GM23338 (cell line): ENCODE measurements around the gene CEBPG. TPM values are rescaled to one million over a fixed set of nuclear protein-coding genes. Genes with fewer than 3 reads are reported as not detected.

ENCODE experiments used
- ATAC-seq: fragments of 200-7000 bp; cut with Tn5 transposase; 3 replicates; pipeline ENCODE4 v1.9.1; 2020
- DNase-seq: peaks from one replicate; pipeline ENCODE4 v3.0.0-alpha.2; 2015; ENCODE audit warnings: low spot score
- H2AFZ ChIP-seq: fragments of 200-600 bp; sonication (generic); 2 replicates; pipeline ENCODE4 v1.8.0; 2016; ENCODE audit warnings: antibody characterized with exemption, mild to moderate bottlenecking, moderate library complexity
- H3F3A ChIP-seq: fragments of 200-600 bp; sonication (generic); replicated peaks from 2 replicates; pipeline ENCODE4 v1.8.0; 2017; ENCODE audit warnings: antibody characterized with exemption, mixed run types, low read depth
- H3K27ac ChIP-seq: fragments of 200-600 bp; sonication (generic); 2 replicates; pipeline ENCODE4 v1.6.1; 2016; ENCODE audit warnings: low read depth
- H3K27me3 ChIP-seq: fragments of 200-600 bp; sonication (generic); 2 replicates; pipeline ENCODE4 v1.8.0; 2016; ENCODE audit warnings: mild to moderate bottlenecking, mixed run types, moderate library complexity; ENCODE audit not compliant: insufficient read depth
- H3K36me3 ChIP-seq: fragments of 200-600 bp; sonication (generic); 2 replicates; pipeline ENCODE4 v1.8.0; 2016; ENCODE audit warnings: mild to moderate bottlenecking; ENCODE audit not compliant: insufficient read depth
- H3K4me1 ChIP-seq: fragments of 200-600 bp; sonication (generic); 2 replicates; pipeline ENCODE4 v1.8.0; 2016; ENCODE audit warnings: mild to moderate bottlenecking, moderate library complexity; ENCODE audit not compliant: insufficient read depth
- H3K4me2 ChIP-seq: fragments of 200-600 bp; sonication (generic); 2 replicates; pipeline ENCODE4 v1.7.1; 2017; ENCODE audit warnings: mixed run types
- H3K4me3 ChIP-seq: fragments of 200-600 bp; sonication (generic); 2 replicates; pipeline ENCODE4 v1.6.1; 2016; ENCODE audit warnings: mixed run types
- H3K79me2 ChIP-seq: fragments of 200-600 bp; sonication (generic); replicated peaks from 2 replicates; pipeline ENCODE4 v1.8.0; 2017; ENCODE audit warnings: mild to moderate bottlenecking; ENCODE audit not compliant: insufficient read depth
- H3K9me2 ChIP-seq: fragments of 200-600 bp; sonication (generic); 2 replicates; pipeline ENCODE4 v1.8.0; 2017; ENCODE audit not compliant: insufficient read depth
- H4K20me1 ChIP-seq: fragments of 200-600 bp; sonication (generic); replicated peaks from 2 replicates; pipeline ENCODE4 v1.8.0; 2017; ENCODE audit warnings: mild to moderate bottlenecking; ENCODE audit not compliant: insufficient read depth
- H3K27ac Mint-ChIP-seq: 2 replicates; pipeline ENCODE4 v1.8.0; 2020; ENCODE audit warnings: inconsistent platforms, mild to moderate bottlenecking, moderate library complexity, mixed read lengths
- H3K27me3 Mint-ChIP-seq: 3 replicates; pipeline ENCODE4 v1.8.0; 2022; ENCODE audit warnings: low read depth, mild to moderate bottlenecking, moderate library complexity, mixed read lengths, inconsistent platforms; ENCODE audit not compliant: insufficient read depth, poor library complexity
- H3K36me3 Mint-ChIP-seq: 3 replicates; pipeline ENCODE4 v1.8.0; 2021; ENCODE audit warnings: low read depth, mild to moderate bottlenecking, inconsistent platforms, moderate library complexity, mixed read lengths
- H3K4me1 Mint-ChIP-seq: 3 replicates; pipeline ENCODE4 v1.8.0; 2020; ENCODE audit warnings: mild to moderate bottlenecking, inconsistent platforms, mixed read lengths
- H3K4me3 Mint-ChIP-seq: 3 replicates; pipeline ENCODE4 v1.8.0; 2021; ENCODE audit warnings: moderate library complexity, mild to moderate bottlenecking, inconsistent platforms, mixed read lengths
- H3K9me3 Mint-ChIP-seq: 3 replicates; pipeline ENCODE4 v1.8.0; 2020; ENCODE audit warnings: moderate library complexity, mild to moderate bottlenecking, inconsistent platforms, mixed read lengths
- CREB1 ChIP-seq: fragments of 250-450 bp; sonication (Bioruptor Pico); IDR thresholded peaks from 2 replicates; pipeline ENCODE4 v1.5.0; 2020; ENCODE audit warnings: low read depth, mild to moderate bottlenecking, moderate library complexity
- CTCF ChIP-seq, 2 experiments: fragments of 200-600 bp in 1 of 2; sonication (generic) in 1 of 2; conservative IDR thresholded peaks; 2 replicates each; pipeline versions ENCODE4 v1.5.1 to v1.6.1; 2016 to 2017; ENCODE audit warnings: antibody characterized with exemption in 2 of 2, low read depth in 2 of 2, mild to moderate bottlenecking in 2 of 2, moderate library complexity in 1 of 2
- EZH2phosphoT487 ChIP-seq: fragments of 200-600 bp; sonication (generic); IDR thresholded peaks from one replicate; pipeline ENCODE4 v1.8.1; 2018; ENCODE audit warnings: antibody characterized with exemption; ENCODE audit not compliant: unreplicated experiment
- STAT1 ChIP-seq: IDR thresholded peaks from one replicate; pipeline ENCODE4 v1.6.1; 2016; ENCODE audit warnings: antibody characterized with exemption; ENCODE audit not compliant: unreplicated experiment
- ZNF114 ChIP-seq: fragments of 250-450 bp; sonication (Bioruptor Pico); IDR thresholded peaks from 2 replicates; pipeline ENCODE4 v1.5.0; 2020; ENCODE audit warnings: mild to moderate bottlenecking, moderate library complexity
- ZNF331 ChIP-seq: fragments of 250-450 bp; sonication (Bioruptor Pico); IDR thresholded peaks from 2 replicates; pipeline ENCODE4 v1.5.0; 2020; ENCODE audit warnings: low read depth, mild to moderate bottlenecking, moderate library complexity
- ZNF462 ChIP-seq: fragments of 250-450 bp; sonication (Bioruptor Pico); IDR thresholded peaks from 2 replicates; pipeline ENCODE4 v1.5.0; 2020; ENCODE audit warnings: mild to moderate bottlenecking, moderate library complexity
- polyA plus RNA-seq: library from polyadenylated mRNA; unstranded; fragments of >200 nt; fragmentation: Nextera tagmentation; extraction: Ambion mirVana; gene quantifications from 2 replicates; pipeline ENCODE4 v1.2.1, GENCODE V29; 2016
- total RNA-seq: library from RNA; depleted of rRNA; stranded (reverse); fragments of >200 nt; shearing (Covaris generic); gene quantifications from 2 replicates; pipeline ENCODE4 v1.2.3, GENCODE V29; 2014
- TF ChIP-seq, protein P1 (sequence below): IDR thresholded peaks from one replicate; pipeline ENCODE4 v1.6.1; 2018; ENCODE audit warnings: antibody characterized with exemption; ENCODE audit not compliant: unreplicated experiment

Gene CEBPG
- total and polyA plus RNA-seq, 2 experiments from 2014 or later: 25.9 to 50.2 TPM

- TF ChIP-seq ZNF462 (no peak), EZH2phosphoT487 (no peak), STAT1 (no peak)
Observed at GRCh38 chr19:33340991-33341390, 32.5 kb upstream of the CEBPG start (continued).

DNA sequence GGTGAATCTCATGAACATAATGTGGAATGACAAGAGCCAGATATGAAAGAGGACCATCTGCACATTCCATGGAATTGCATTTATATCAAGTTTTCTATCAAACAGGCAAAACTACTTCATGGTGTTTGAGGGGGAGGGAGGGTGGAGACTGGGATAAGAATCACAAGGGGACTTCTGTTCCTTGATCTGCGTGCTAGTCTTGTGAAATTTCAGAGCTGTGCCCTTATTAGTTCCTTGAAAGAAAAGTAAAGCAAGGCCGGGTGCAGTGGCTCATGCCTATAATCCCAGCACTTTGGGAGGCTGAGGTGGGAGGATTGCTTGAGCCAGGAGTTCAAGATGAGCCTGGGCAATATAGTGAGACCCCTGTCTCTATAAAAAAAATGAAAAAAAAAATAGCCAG, 30.2 kb upstream of the CEBPG start:
- Mint-ChIP-seq H3K36me3 (no peaks in the 10 kb centered on the region), H3K4me1 (peaks cover 5% of the 10 kb centered on the region), H3K9me3 (no peaks in the 10 kb centered on the region), H3K27me3 (peaks cover 3% of the 10 kb centered on the region), H3K4me3 (no peak overlapping the region), H3K27ac (no peak overlapping the region)
- TF ChIP-seq ZNF114: no peak
- no peak for TF ChIP-seq CTCF (conservative IDR thresholded peaks at IDR 0.05; ENCODE audit: low read depth in 2 of 2)
- TF ChIP-seq STAT1: no peak
- TF ChIP-seq EZH2phosphoT487: no peak
- TF ChIP-seq, protein P1, sequence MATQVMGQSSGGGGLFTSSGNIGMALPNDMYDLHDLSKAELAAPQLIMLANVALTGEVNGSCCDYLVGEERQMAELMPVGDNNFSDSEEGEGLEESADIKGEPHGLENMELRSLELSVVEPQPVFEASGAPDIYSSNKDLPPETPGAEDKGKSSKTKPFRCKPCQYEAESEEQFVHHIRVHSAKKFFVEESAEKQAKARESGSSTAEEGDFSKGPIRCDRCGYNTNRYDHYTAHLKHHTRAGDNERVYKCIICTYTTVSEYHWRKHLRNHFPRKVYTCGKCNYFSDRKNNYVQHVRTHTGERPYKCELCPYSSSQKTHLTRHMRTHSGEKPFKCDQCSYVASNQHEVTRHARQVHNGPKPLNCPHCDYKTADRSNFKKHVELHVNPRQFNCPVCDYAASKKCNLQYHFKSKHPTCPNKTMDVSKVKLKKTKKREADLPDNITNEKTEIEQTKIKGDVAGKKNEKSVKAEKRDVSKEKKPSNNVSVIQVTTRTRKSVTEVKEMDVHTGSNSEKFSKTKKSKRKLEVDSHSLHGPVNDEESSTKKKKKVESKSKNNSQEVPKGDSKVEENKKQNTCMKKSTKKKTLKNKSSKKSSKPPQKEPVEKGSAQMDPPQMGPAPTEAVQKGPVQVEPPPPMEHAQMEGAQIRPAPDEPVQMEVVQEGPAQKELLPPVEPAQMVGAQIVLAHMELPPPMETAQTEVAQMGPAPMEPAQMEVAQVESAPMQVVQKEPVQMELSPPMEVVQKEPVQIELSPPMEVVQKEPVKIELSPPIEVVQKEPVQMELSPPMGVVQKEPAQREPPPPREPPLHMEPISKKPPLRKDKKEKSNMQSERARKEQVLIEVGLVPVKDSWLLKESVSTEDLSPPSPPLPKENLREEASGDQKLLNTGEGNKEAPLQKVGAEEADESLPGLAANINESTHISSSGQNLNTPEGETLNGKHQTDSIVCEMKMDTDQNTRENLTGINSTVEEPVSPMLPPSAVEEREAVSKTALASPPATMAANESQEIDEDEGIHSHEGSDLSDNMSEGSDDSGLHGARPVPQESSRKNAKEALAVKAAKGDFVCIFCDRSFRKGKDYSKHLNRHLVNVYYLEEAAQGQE: no peak
- no peak for TF ChIP-seq CREB1 (CRISPR knock-in tag)
- no peak for TF ChIP-seq ZNF331 (CRISPR knock-in tag)
- no peak for ATAC-seq
- H3K4me1 ChIP-seq: no peaks in the 10 kb centered on the region
- no peak for DNase-seq
- no peaks in the 10 kb centered on the region for H3K79me2 ChIP-seq
- no peaks in the 10 kb centered on the region for H3K9me2 ChIP-seq
- no peak overlapping the region for H3K27ac ChIP-seq
- no peaks in the 10 kb centered on the region for H3K27me3 ChIP-seq
- H3K36me3 ChIP-seq: no peaks in the 10 kb centered on the region
- H3K4me3 ChIP-seq: no peak overlapping the region
- no peaks in the 10 kb centered on the region for H4K20me1 ChIP-seq
- no peaks in the 10 kb centered on the region for H3F3A ChIP-seq
- H3K4me2 ChIP-seq: no peak overlapping the region
- no peak overlapping the region for H2AFZ ChIP-seq
